ENCODE measurements around the gene DDT.
"Not testable (repeated sequence)": the region's sequence is repeated elsewhere in the genome, so short reads cannot be mapped to it uniquely, and the experiment has no call there.

DNA sequence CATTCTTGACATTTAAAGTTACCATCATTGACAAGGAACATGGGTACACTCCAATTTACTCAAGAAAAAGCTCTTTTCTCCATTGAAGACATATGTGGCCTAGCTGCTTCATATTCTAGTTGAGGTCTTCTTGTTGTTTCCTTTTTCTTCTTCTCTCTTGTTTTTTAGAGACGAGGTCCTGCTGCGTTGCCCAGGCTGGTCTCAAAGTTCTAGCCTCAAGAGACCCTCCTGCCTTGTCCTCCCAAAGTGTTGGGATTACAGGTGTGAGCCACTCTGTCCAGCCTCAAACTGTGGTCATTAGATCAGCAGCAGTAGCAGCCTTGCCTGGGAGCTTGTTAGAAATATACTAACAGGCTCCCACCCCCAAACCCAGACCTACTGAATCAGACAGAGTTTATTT, 18.8 kb upstream of the DDT start:
- TF ChIP-seq POLR2A (IDR thresholded peaks at IDR 0.05; ENCODE audit: low read length); GATA1 (IDR thresholded peaks at IDR 0.05; ENCODE audit: low read depth, low read length): not testable (repeated sequence)
